Kidney (tissue), 14 donors: Measurements from ENCODE around the gene EN1. TPM values are rescaled to one million over a fixed set of nuclear protein-coding genes. Genes with fewer than 3 reads are reported as not detected.

ENCODE experiments used
- DNase-seq, 5 donors: peaks; one replicate each; pipeline ENCODE4 v3.0.0-alpha.2; 2013 to 2020
- FAIRE-seq: peaks from 2 replicates; lab custom pipeline; 2012; peaks lifted over from hg19 to GRCh38; lab: Jason Lieb, UNC
- H3K27ac ChIP-seq, 2 donors: one replicate each; pipeline ENCODE4 v1.7.0; 2013; ENCODE audit warnings: low read depth in 2 of 2, low read length in 2 of 2, inconsistent platforms in 1 of 2
- H3K27me3 ChIP-seq: one replicate; pipeline ENCODE4 v1.7.1; 2013; ENCODE audit warnings: low read length, inconsistent platforms; ENCODE audit not compliant: control insufficient read depth, insufficient read depth
- H3K36me3 ChIP-seq, 3 donors: one replicate each; pipeline versions ENCODE4 v1.7.0 to v1.7.1; 2013; ENCODE audit warnings: low read length in 3 of 3, control low read depth in 1 of 3, inconsistent platforms in 1 of 3; ENCODE audit not compliant: insufficient read depth in 3 of 3, control insufficient read depth in 2 of 3
- H3K4me1 ChIP-seq, 3 donors: one replicate each; pipeline versions ENCODE4 v1.7.0 to v1.7.1; 2013; ENCODE audit warnings: low read length in 3 of 3, inconsistent platforms in 1 of 3, low read depth in 1 of 3; ENCODE audit not compliant: control insufficient read depth in 2 of 3, insufficient read depth in 2 of 3
- H3K4me3 ChIP-seq, 3 donors: one replicate each; pipeline versions ENCODE4 v1.7.0 to v1.8.1; 2013; ENCODE audit warnings: low read length in 3 of 3, control low read depth in 1 of 3, inconsistent platforms in 1 of 3
- H3K9ac ChIP-seq, 3 donors: one replicate each; pipeline versions ENCODE4 v1.7.0 to v1.7.1; 2013; ENCODE audit warnings: low read length in 3 of 3, control low read depth in 1 of 3, inconsistent platforms in 1 of 3
- H3K9me3 ChIP-seq, 3 donors: one replicate each; pipeline versions ENCODE4 v1.7.0 to v1.7.1; 2013; ENCODE audit warnings: low read length in 3 of 3, control low read depth in 1 of 3, inconsistent platforms in 1 of 3; ENCODE audit not compliant: control insufficient read depth in 2 of 3, insufficient read depth in 1 of 3
- CTCF ChIP-seq: IDR thresholded peaks from 3 replicates; pipeline ENCODE4 v1.5.1; 2012; ENCODE audit warnings: mild to moderate bottlenecking, moderate library complexity, borderline replicate concordance; ENCODE audit not compliant: insufficient read depth; ENCODE audit errors: extremely low read depth
- intact Hi-C: fragments of 100-400 bp; cut with DNase I; formaldehyde crosslinking; loops from one replicate; pipeline ENCODE4 v1.11.1; 2022
- polyA plus RNA-seq: library from polyadenylated mRNA; stranded (reverse); fragments of 350-450 nt; fragmentation: Illumina TruSeq; extraction: RNeasy Lipid Tissue Mini Kit (QIAGEN cat#74804); gene quantifications from one replicate; pipeline ENCODE4 v1.2.3, GENCODE V29; 2014; ENCODE audit warnings: low read depth, low replicate concordance; ENCODE audit not compliant: insufficient read depth
- total RNA-seq: library from RNA; stranded (reverse); fragmentation: NEBNext Ultra II Directional; extraction: Animal tissue kit (Norgen Biotek cat#: 25700); gene quantifications from one replicate; pipeline ENCODE4 v1.2.1, GENCODE V29; 2021
- donor health status: control.
- donor health status: control.
- donor health status: control.
- donor health status: control.
- donor health status: control.
- donor health status: DM: yes; HTN: yes; CAD: no.
- donor health status: Normal renal cell carcinoma (clear cell type).

Gene EN1
- total and polyA plus RNA-seq, 2 donors from 2014 or later: 0.16 TPM; not detected in 1

GRCh38 chr2:118883792-118884191 lies 36.3 kb upstream of the EN1 start:
- intact Hi-C loops: no loop called here
- Histone ChIP-seq H3K9me3 (no peaks in the 10 kb centered on the region), H3K27ac (no peak overlapping the region), H3K36me3 (no peaks in the 10 kb centered on the region), H3K9ac (no peak overlapping the region), H3K4me3 (no peak overlapping the region), H3K27me3 (no peaks in the 10 kb centered on the region), H3K4me1 (peaks cover 0 to 5% (median 0%) of the 10 kb centered on the region in 3 donors)
- DNase-seq (no peak), FAIRE-seq (no peak)
- no peak for TF ChIP-seq CTCF

- TF ChIP-seq CTCF: peak; percentile 84
- intact Hi-C loops: no loop called here
- Histone ChIP-seq H3K27ac (no peak overlapping the region), H3K9me3 (no peaks in the 10 kb centered on the region), H3K4me3 (peak overlapping the region in 2 of 3 donors; percentile 19 to 31), H3K4me1 (peaks cover 0 to 5% (median 0%) of the 10 kb centered on the region in 3 donors), H3K27me3 (no peaks in the 10 kb centered on the region), H3K9ac (no peak overlapping the region), H3K36me3 (no peaks in the 10 kb centered on the region)
- peak in 4 of 5 donors; percentile 51 to 61 (median 59) for DNase-seq
- FAIRE-seq: no peak
These were observed 35.4 kb upstream of the EN1 start for GRCh38 chr2:118882693-118883336.

- no peak overlapping the region for H3K9ac ChIP-seq
- H3K9me3 ChIP-seq: no peaks in the 10 kb centered on the region
- intact Hi-C loops: no loop called here
- no peak overlapping the region for H3K4me3 ChIP-seq
- H3K27ac ChIP-seq: no peak overlapping the region
- peaks cover 0 to 5% (median 0%) of the 10 kb centered on the region in 3 donors for H3K4me1 ChIP-seq
- DNase-seq (peak in 4 of 5 donors; percentile 68 to 80 (median 75)), FAIRE-seq (no peak)
- H3K36me3 ChIP-seq: no peaks in the 10 kb centered on the region
- TF ChIP-seq CTCF: peak; percentile 72
- H3K27me3 ChIP-seq: no peaks in the 10 kb centered on the region
These were observed 34.2 kb upstream of the EN1 start for GRCh38 chr2:118881490-118882129.
